HepG2 (cell line): ENCODE data around the gene KIF9. TPM values are rescaled to one million over a fixed set of nuclear protein-coding genes. Genes with fewer than 3 reads are reported as not detected.

ENCODE experiments used
- ARID3A ChIP-seq: IDR thresholded peaks from 2 replicates; pipeline ENCODE4 v1.6.1; 2012; ENCODE audit warnings: low read depth, low read length, improper control_type of control experiment
- CEBPB ChIP-seq: IDR thresholded peaks from 2 replicates; pipeline ENCODE4 v1.6.1; 2011; ENCODE audit warnings: low read depth, low read length, improper control_type of control experiment, borderline replicate concordance
- DZIP1 ChIP-seq: sonication (generic); formaldehyde crosslinking; IDR thresholded peaks from 2 replicates; pipeline ENCODE4 v1.5.0; 2020; ENCODE audit warnings: mild to moderate bottlenecking, missing genetic modification reagents
- GATAD2A ChIP-seq: IDR thresholded peaks from 2 replicates; pipeline ENCODE4 v1.6.1; 2016
- GRHL1 ChIP-seq: sonication (generic); formaldehyde crosslinking; conservative IDR thresholded peaks from 2 replicates; pipeline ENCODE4 v1.8.0; 2022; ENCODE audit warnings: missing genetic modification reagents
- NFKBIZ ChIP-seq: IDR thresholded peaks from 2 replicates; pipeline ENCODE4 v1.6.1; 2018; ENCODE audit warnings: missing genetic modification reagents, missing compliant biosample characterization
- PAXIP1 ChIP-seq: sonication (generic); formaldehyde crosslinking; conservative IDR thresholded peaks from 2 replicates; pipeline ENCODE4 v1.4.0; 2020; ENCODE audit warnings: mild to moderate bottlenecking, missing genetic modification reagents, moderate library complexity
- POLR2A ChIP-seq, 2 experiments: IDR thresholded peaks; 2 replicates each; pipeline ENCODE4 v1.6.1; 2011; ENCODE audit warnings: low read depth in 2 of 2, low read length in 2 of 2, mild to moderate bottlenecking in 1 of 2, moderate library complexity in 1 of 2; ENCODE audit not compliant: insufficient read depth in 1 of 2
- RFXANK ChIP-seq: IDR thresholded peaks from 2 replicates; pipeline ENCODE4 v1.6.1; 2016
- TEAD2 ChIP-seq: sonication (generic); formaldehyde crosslinking; IDR thresholded peaks from 2 replicates; pipeline ENCODE4 v1.9.0; 2021; ENCODE audit warnings: missing genetic modification reagents
- TOE1 ChIP-seq: sonication (generic); formaldehyde crosslinking; IDR thresholded peaks from 2 replicates; pipeline ENCODE4 v1.4.0; 2020; ENCODE audit warnings: mild to moderate bottlenecking, missing genetic modification reagents
- XRCC5 ChIP-seq: fragments of 200-400 bp; formaldehyde crosslinking; optimal IDR thresholded peaks from 2 replicates; pipeline ENCODE3; 2017; ENCODE audit warnings: mild to moderate bottlenecking, low read length
- YEATS2 ChIP-seq: sonication (generic); formaldehyde crosslinking; IDR thresholded peaks from 2 replicates; pipeline ENCODE4 v1.4.0; 2020; ENCODE audit warnings: missing genetic modification reagents, borderline replicate concordance
- ZMYM2 ChIP-seq: sonication (generic); formaldehyde crosslinking; IDR thresholded peaks from 2 replicates; pipeline ENCODE4 v1.8.0; 2022; ENCODE audit warnings: mild to moderate bottlenecking, missing genetic modification reagents
- ZNF484 ChIP-seq: sonication (generic); formaldehyde crosslinking; IDR thresholded peaks from 2 replicates; pipeline ENCODE4 v1.5.1; 2020; ENCODE audit warnings: mild to moderate bottlenecking, low read depth, missing genetic modification reagents, borderline replicate concordance
- ZNF749 ChIP-seq: sonication (generic); formaldehyde crosslinking; IDR thresholded peaks from 2 replicates; pipeline ENCODE4 v1.8.0; 2022; ENCODE audit warnings: mild to moderate bottlenecking, missing genetic modification reagents, moderate library complexity, borderline replicate concordance
- ZNF761 ChIP-seq: sonication (generic); formaldehyde crosslinking; conservative IDR thresholded peaks from 2 replicates; pipeline ENCODE4 v1.4.0; 2020; ENCODE audit warnings: mild to moderate bottlenecking, missing genetic modification reagents
- ZNF773 ChIP-seq: sonication (generic); formaldehyde crosslinking; IDR thresholded peaks from 2 replicates; pipeline ENCODE4 v1.4.0; 2020; ENCODE audit warnings: missing genetic modification reagents, borderline replicate concordance
- ZNF776 ChIP-seq: sonication (generic); formaldehyde crosslinking; IDR thresholded peaks from 2 replicates; pipeline ENCODE4 v1.4.0; 2020; ENCODE audit warnings: mild to moderate bottlenecking, missing genetic modification reagents
- ZSCAN20 ChIP-seq: sonication (generic); formaldehyde crosslinking; IDR thresholded peaks from 2 replicates; pipeline ENCODE4 v1.4.0; 2020; ENCODE audit warnings: missing genetic modification reagents, mild to moderate bottlenecking, borderline replicate concordance
- polyA plus RNA-seq, 8 experiments: library from polyadenylated mRNA; depleted of rRNA in 3 of 8; stranded (reverse) in 7 of 8; unstranded in 1 of 8; fragments of >200 nt; fragmentation: Illumina TruSeq in 4 of 8; extraction: Trizol in 4 of 8; gene quantifications; 2 replicates each; pipeline versions ENCODE4 v1.2.1 to v1.2.3, GENCODE V29; 2011 to 2016; ENCODE audit warnings: low read depth in 4 of 8, missing spikeins in 1 of 8, mixed read lengths in 1 of 8; ENCODE audit not compliant: insufficient read depth in 1 of 8
- total RNA-seq, 5 experiments: library from RNA; depleted of rRNA; stranded (reverse); fragments of >200 nt; fragmentation: Illumina TruSeq; extraction: Trizol; gene quantifications; 2 replicates each; pipeline ENCODE4 v1.2.3, GENCODE V29; 2016; ENCODE audit warnings: low read depth in 1 of 5

The KIF9 gene
- total and polyA plus RNA-seq, 2 of the 13 experiments (the other 11 are each of a cell fraction or from before 2014, with no cell fraction given), result 5.1 to 16.9 TPM

GRCh38 chr3:47282424-47283192 is at the start of gene KIF9, which contains the start of gene KLHL18 (continued):
- TF ChIP-seq ZSCAN20 (no peak), TEAD2 (CRISPR knock-in tag) (no peak), GATAD2A (CRISPR knock-in tag) (peak; percentile 55; the same call in 1 of the 2 replicates), RFXANK (CRISPR knock-in tag) (no peak; the same call in 1 of the 2 replicates), ZNF776 (CRISPR knock-in tag) (peak; percentile 40; the same call in 1 of the 2 replicates), PAXIP1 (CRISPR knock-in tag) (peak; percentile 66), ZNF484 (CRISPR knock-in tag) (no peak), ZMYM2 (CRISPR knock-in tag) (0 out of 2 replicates have a peak, but pooled peaks have one; percentile 19), GRHL1 (CRISPR knock-in tag) (no peak), CEBPB (no peak), ZNF749 (no peak), NFKBIZ (CRISPR knock-in tag) (peak; percentile 71), DZIP1 (CRISPR knock-in tag) (peak; percentile 81; the same call in 1 of the 2 replicates), ZNF773 (CRISPR knock-in tag) (no peak), YEATS2 (CRISPR knock-in tag) (peak; percentile 93), ZNF761 (CRISPR knock-in tag) (no peak), XRCC5 (peak; percentile 88), POLR2A (IDR thresholded peaks at IDR 0.05; ENCODE audit: insufficient read depth in 1 of 2, low read depth in 2 of 2, low read length in 2 of 2) (peak; percentile 37 to 77), TOE1 (no peak), ARID3A (no peak)
